ENCODE results near the gene ZNF441. TPM values are rescaled to one million over a fixed set of nuclear protein-coding genes. Genes with fewer than 3 reads are reported as not detected.

The ZNF441 gene
- total RNA-seq, 1 donor from 2014 or later = not detected

- H3K27me3 Mint-ChIP-seq (ENCODE audit: low read depth, unreplicated experiment) = no peaks in the 10 kb centered on the region
- H3K9me3 Mint-ChIP-seq (ENCODE audit: unreplicated experiment) = peaks cover 16% of the 10 kb centered on the region
- Histone ChIP-seq H3K27ac (ENCODE audit: low read depth, low read length) (no peak overlapping the region), H3K4me3 (ENCODE audit: insufficient read depth, low read depth, low read length) (no peak overlapping the region), H3K9ac (ENCODE audit: low read length) (no peak overlapping the region), H3K4me2 (ENCODE audit: low read length) (peak overlapping the region; percentile 32), H4K20me1 (ENCODE audit: insufficient read depth, low read length) (no peaks in the 10 kb centered on the region), H3K27me3 (ENCODE audit: insufficient read depth, low read length) (no peaks in the 10 kb centered on the region), H2AFZ (ENCODE audit: low read depth, low read length) (no peak overlapping the region), H3K4me1 (ENCODE audit: insufficient read depth, low read length) (no peaks in the 10 kb centered on the region), H3K36me3 (ENCODE audit: insufficient read depth, low read length) (no peaks in the 10 kb centered on the region), H3K9me3 (ENCODE audit: insufficient read depth, low read depth, low read length) (no peaks in the 10 kb centered on the region), H3K79me2 (ENCODE audit: insufficient read depth, low read length) (peaks cover 23% of the 10 kb centered on the region)
- no peak for TF ChIP-seq EZH2 (IDR thresholded peaks at IDR 0.05; ENCODE audit: insufficient read depth, low read length)
- peak overlapping the region; percentile 95 for H3K4me3 Mint-ChIP-seq (ENCODE audit: unreplicated experiment)
- peaks cover 2% of the 10 kb centered on the region for H3K36me3 Mint-ChIP-seq (ENCODE audit: low read depth, unreplicated experiment)
- FAIRE-seq (no peak), DNase-seq (ENCODE audit: low read depth) (no peak)
- H3K4me1 Mint-ChIP-seq (ENCODE audit: low read depth, unreplicated experiment) = no peaks in the 10 kb centered on the region
- H3K27ac Mint-ChIP-seq (ENCODE audit: unreplicated experiment) = no peak overlapping the region
These were observed 30.1 kb upstream of the ZNF441 start for GRCh38 chr19:11736696-11737095.

- Histone ChIP-seq H3K9me3 (ENCODE audit: insufficient read depth, low read depth, low read length) (no peaks in the 10 kb centered on the region), H3K4me1 (ENCODE audit: insufficient read depth, low read length) (no peaks in the 10 kb centered on the region), H3K27ac (ENCODE audit: low read depth, low read length) (peak overlapping the region; percentile 61), H3K27me3 (ENCODE audit: insufficient read depth, low read length) (no peaks in the 10 kb centered on the region), H4K20me1 (ENCODE audit: insufficient read depth, low read length) (no peaks in the 10 kb centered on the region), H3K36me3 (ENCODE audit: insufficient read depth, low read length) (no peaks in the 10 kb centered on the region), H3K9ac (ENCODE audit: low read length) (peak overlapping the region; percentile 83), H2AFZ (ENCODE audit: low read depth, low read length) (peak overlapping the region; percentile 98), H3K4me2 (ENCODE audit: low read length) (peak overlapping the region; percentile 99), H3K4me3 (ENCODE audit: insufficient read depth, low read depth, low read length) (peak overlapping the region; percentile 87), H3K79me2 (ENCODE audit: insufficient read depth, low read length) (peaks cover 23% of the 10 kb centered on the region)
- DNase-seq (ENCODE audit: low read depth) (no peak), FAIRE-seq (no peak)
- no peaks in the 10 kb centered on the region for H3K36me3 Mint-ChIP-seq (ENCODE audit: low read depth, unreplicated experiment)
- peak overlapping the region; percentile 47 for H3K27ac Mint-ChIP-seq (ENCODE audit: unreplicated experiment)
- H3K4me1 Mint-ChIP-seq (ENCODE audit: low read depth, unreplicated experiment) = no peaks in the 10 kb centered on the region
- H3K4me3 Mint-ChIP-seq (ENCODE audit: unreplicated experiment) = peak overlapping the region; percentile 96
- peaks cover 12% of the 10 kb centered on the region for H3K9me3 Mint-ChIP-seq (ENCODE audit: unreplicated experiment)
- no peaks in the 10 kb centered on the region for H3K27me3 Mint-ChIP-seq (ENCODE audit: low read depth, unreplicated experiment)
- TF ChIP-seq EZH2 (IDR thresholded peaks at IDR 0.05; ENCODE audit: insufficient read depth, low read length) (no peak), CTCF (IDR thresholded peaks at IDR 0.05; ENCODE audit: insufficient read depth, low read depth, low read length) (no peak)
These were observed 28.6 kb upstream of the ZNF441 start for GRCh38 chr19:11737964-11738745.

GRCh38 chr19:11738746-11739620 is 27.8 kb upstream of the ZNF441 start, which contains the start of gene ZNF823:
ZNF823 (minus strand) TSS chr19:11738946; CDS start chr19:11738819, 127 bp downstream.
- no peaks in the 10 kb centered on the region for H3K27me3 Mint-ChIP-seq (ENCODE audit: low read depth, unreplicated experiment)
- H3K4me3 Mint-ChIP-seq (ENCODE audit: unreplicated experiment) = peak within 1 kb of the TSS; percentile 96
- Histone ChIP-seq H2AFZ (ENCODE audit: low read depth, low read length) (peak within 1 kb of the TSS; percentile 98), H3K4me1 (ENCODE audit: insufficient read depth, low read length) (no peaks in the 10 kb centered on the region), H3K36me3 (ENCODE audit: insufficient read depth, low read length) (no peaks in the 10 kb centered on the region), H3K4me2 (ENCODE audit: low read length) (peak within 1 kb of the TSS; percentile 99), H3K79me2 (ENCODE audit: insufficient read depth, low read length) (peaks cover 23% of the 10 kb centered on the region), H3K9ac (ENCODE audit: low read length) (peak within 1 kb of the TSS; percentile 83), H3K4me3 (ENCODE audit: insufficient read depth, low read depth, low read length) (peak within 1 kb of the TSS; percentile 87), H3K27ac (ENCODE audit: low read depth, low read length) (peak within 1 kb of the TSS; percentile 61), H3K27me3 (ENCODE audit: insufficient read depth, low read length) (no peaks in the 10 kb centered on the region), H4K20me1 (ENCODE audit: insufficient read depth, low read length) (no peaks in the 10 kb centered on the region), H3K9me3 (ENCODE audit: insufficient read depth, low read depth, low read length) (no peaks in the 10 kb centered on the region)
- DNase-seq (ENCODE audit: low read depth) = peak; percentile 94
- H3K4me1 Mint-ChIP-seq (ENCODE audit: low read depth, unreplicated experiment) = no peaks in the 10 kb centered on the region
- TF ChIP-seq EZH2 (IDR thresholded peaks at IDR 0.05; ENCODE audit: insufficient read depth, low read length) (no peak), CTCF (IDR thresholded peaks at IDR 0.05; ENCODE audit: insufficient read depth, low read depth, low read length) (no peak)
- H3K36me3 Mint-ChIP-seq (ENCODE audit: low read depth, unreplicated experiment) = no peaks in the 10 kb centered on the region
- peak within 1 kb of the TSS; percentile 84 for H3K27ac Mint-ChIP-seq (ENCODE audit: unreplicated experiment)
- FAIRE-seq = peak; percentile 37
- peaks cover 12% of the 10 kb centered on the region for H3K9me3 Mint-ChIP-seq (ENCODE audit: unreplicated experiment)

Measured in astrocyte (in vitro differentiated cells and primary cell).